ENCODE data around the gene PNPLA7.

Gene PNPLA7

DNA sequence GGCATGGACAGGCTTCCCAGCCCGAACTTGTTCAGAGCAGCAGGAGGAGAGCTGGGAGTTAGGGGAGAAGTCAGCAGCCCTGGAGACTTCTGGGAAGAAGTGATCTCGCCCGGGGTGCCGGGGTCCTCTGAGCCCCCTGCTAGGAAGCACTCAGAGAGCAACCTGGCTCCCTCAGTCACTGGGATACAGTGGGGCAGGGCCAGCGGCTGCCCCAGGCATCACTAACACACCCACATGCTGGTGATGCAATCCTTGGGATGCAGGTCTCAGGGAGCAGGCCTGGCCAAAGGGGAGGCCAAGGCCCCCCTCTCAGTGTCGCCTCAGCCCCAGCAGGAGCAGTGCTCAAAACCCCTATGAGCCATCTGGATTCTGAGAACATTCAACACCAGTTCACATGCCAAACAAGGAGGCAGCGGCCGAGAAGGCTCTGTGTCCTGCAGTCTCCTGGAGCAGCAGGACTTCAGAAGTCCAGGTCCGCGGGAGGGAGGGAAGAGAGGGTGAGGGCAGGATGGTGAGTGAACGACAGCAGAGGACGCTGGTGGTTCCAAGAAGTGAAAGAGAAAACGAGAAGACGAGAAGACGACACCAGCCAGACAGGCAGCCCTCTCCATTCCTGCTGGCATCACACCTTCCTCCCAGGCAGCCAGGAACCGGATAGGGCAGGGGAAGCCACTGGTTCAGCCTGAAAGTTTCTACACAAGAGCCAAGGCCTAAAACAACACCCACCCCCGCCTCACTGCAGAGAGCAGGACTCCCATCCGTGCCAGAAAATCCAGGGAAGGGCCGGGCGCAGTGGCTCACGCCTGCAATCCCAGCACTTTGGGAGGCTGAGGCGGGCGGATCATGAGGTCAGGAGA, 2.3 kb downstream of the PNPLA7 start:
- Histone ChIP-seq H3K4ac (ENCODE audit: low read depth in 1 of 2, low read length in 2 of 2) (no peak overlapping the region), H3K9ac (ENCODE audit: low read length) (no peak overlapping the region), H2BK15ac (ENCODE audit: low read depth, poor library complexity, severe bottlenecking) (no peak overlapping the region), H3K9me3 (ENCODE audit: control insufficient read depth, low read length) (no peaks in the 10 kb centered on the region), H3K23ac (ENCODE audit: low read length in 2 of 2) (no peak overlapping the region), H3K14ac (ENCODE audit: low read length in 2 of 2) (no peak overlapping the region), H4K91ac (ENCODE audit: low read length) (no peak overlapping the region), H3K79me1 (replicated peaks; ENCODE audit: low read length, poor library complexity, severe bottlenecking) (no peaks in the 10 kb centered on the region), H2BK12ac (ENCODE audit: low read length in 2 of 2) (no peak overlapping the region), H4K8ac (ENCODE audit: low read length) (no peak overlapping the region), H3K27me3 (ENCODE audit: control insufficient read depth in 1 of 2, insufficient read depth in 1 of 2, low read length in 2 of 2) (no peaks in the 10 kb centered on the region), H2BK5ac (ENCODE audit: low read depth, low read length, poor library complexity, severe bottlenecking) (no peak overlapping the region), H3K4me3 (ENCODE audit: insufficient read depth in 1 of 2, low read depth in 1 of 2, low read length in 2 of 2) (no peak overlapping the region), H2AFZ (ENCODE audit: low read depth, low read length) (no peak overlapping the region), H2AK5ac (ENCODE audit: low read length, severe bottlenecking) (no peak overlapping the region), H3K4me1 (ENCODE audit: control insufficient read depth, insufficient read depth, low read depth, low read length) (peaks cover 15% of the 10 kb centered on the region), H3K36me3 (ENCODE audit: control insufficient read depth in 1 of 2, insufficient read depth in 2 of 2, low read depth in 1 of 2, low read length in 2 of 2) (peaks cover 0 to 22% of the 10 kb centered on the region in 2 experiments), H3K27ac (ENCODE audit: low read length, poor library complexity, severe bottlenecking) (no peak overlapping the region), H2BK120ac (ENCODE audit: low read depth, low read length) (no peak overlapping the region), H3K4me2 (ENCODE audit: low read length, poor library complexity, severe bottlenecking) (no peak overlapping the region), H3K18ac (ENCODE audit: low read depth in 1 of 2, low read length in 2 of 2) (no peak overlapping the region)
- WGBS = 93% methylated on average over 22 of the region's 23 CpGs
- DNase-seq = no peak

DNA sequence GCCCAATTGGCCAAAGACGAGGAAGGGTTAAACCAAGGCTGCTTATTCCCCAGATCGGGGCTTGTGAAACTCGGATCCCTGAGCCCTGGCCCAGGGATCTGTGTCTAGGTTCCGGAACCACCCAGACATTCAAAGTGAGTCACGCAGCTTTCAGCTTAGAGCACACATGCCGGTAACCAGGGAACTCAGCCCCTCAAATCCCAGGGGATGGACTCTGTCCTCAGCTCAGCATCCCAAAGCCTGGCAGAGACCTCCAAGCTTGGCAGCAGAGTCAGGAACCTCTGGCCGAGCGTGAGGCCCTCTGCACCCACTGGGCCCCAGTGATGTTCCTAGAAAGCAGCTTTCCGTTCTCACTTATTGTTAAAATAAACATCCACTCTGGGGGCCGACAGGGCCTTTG, 5.1 kb downstream of the PNPLA7 start:
- 87% methylated on average over 8 of the region's 10 CpGs for WGBS
- Histone ChIP-seq H3K4ac (ENCODE audit: low read depth in 1 of 2, low read length in 2 of 2) (no peak overlapping the region), H2BK120ac (ENCODE audit: low read depth, low read length) (no peak overlapping the region), H2BK12ac (ENCODE audit: low read length in 2 of 2) (no peak overlapping the region), H3K23ac (ENCODE audit: low read length in 2 of 2) (no peak overlapping the region), H2AK5ac (ENCODE audit: low read length, severe bottlenecking) (no peak overlapping the region), H3K4me3 (ENCODE audit: insufficient read depth in 1 of 2, low read depth in 1 of 2, low read length in 2 of 2) (peak overlapping the region in 1 of 2 experiments; percentile 60), H3K79me1 (replicated peaks; ENCODE audit: low read length, poor library complexity, severe bottlenecking) (no peaks in the 10 kb centered on the region), H4K8ac (ENCODE audit: low read length) (no peak overlapping the region), H3K18ac (ENCODE audit: low read depth in 1 of 2, low read length in 2 of 2) (no peak overlapping the region), H3K9me3 (ENCODE audit: control insufficient read depth, low read length) (no peaks in the 10 kb centered on the region), H3K27me3 (ENCODE audit: control insufficient read depth in 1 of 2, insufficient read depth in 1 of 2, low read length in 2 of 2) (no peaks in the 10 kb centered on the region), H3K9ac (ENCODE audit: low read length) (peak overlapping the region; percentile 88), H3K4me2 (ENCODE audit: low read length, poor library complexity, severe bottlenecking) (no peak overlapping the region), H3K36me3 (ENCODE audit: control insufficient read depth in 1 of 2, insufficient read depth in 2 of 2, low read depth in 1 of 2, low read length in 2 of 2) (peaks cover 0 to 33% of the 10 kb centered on the region in 2 experiments), H3K27ac (ENCODE audit: low read length, poor library complexity, severe bottlenecking) (no peak overlapping the region), H3K4me1 (ENCODE audit: control insufficient read depth, insufficient read depth, low read depth, low read length) (peaks cover 3% of the 10 kb centered on the region), H2BK5ac (ENCODE audit: low read depth, low read length, poor library complexity, severe bottlenecking) (no peak overlapping the region), H2AFZ (ENCODE audit: low read depth, low read length) (no peak overlapping the region), H2BK15ac (ENCODE audit: low read depth, poor library complexity, severe bottlenecking) (no peak overlapping the region), H4K91ac (ENCODE audit: low read length) (no peak overlapping the region), H3K14ac (ENCODE audit: low read length in 2 of 2) (no peak overlapping the region)
- peak; percentile 73 for DNase-seq

DNA sequence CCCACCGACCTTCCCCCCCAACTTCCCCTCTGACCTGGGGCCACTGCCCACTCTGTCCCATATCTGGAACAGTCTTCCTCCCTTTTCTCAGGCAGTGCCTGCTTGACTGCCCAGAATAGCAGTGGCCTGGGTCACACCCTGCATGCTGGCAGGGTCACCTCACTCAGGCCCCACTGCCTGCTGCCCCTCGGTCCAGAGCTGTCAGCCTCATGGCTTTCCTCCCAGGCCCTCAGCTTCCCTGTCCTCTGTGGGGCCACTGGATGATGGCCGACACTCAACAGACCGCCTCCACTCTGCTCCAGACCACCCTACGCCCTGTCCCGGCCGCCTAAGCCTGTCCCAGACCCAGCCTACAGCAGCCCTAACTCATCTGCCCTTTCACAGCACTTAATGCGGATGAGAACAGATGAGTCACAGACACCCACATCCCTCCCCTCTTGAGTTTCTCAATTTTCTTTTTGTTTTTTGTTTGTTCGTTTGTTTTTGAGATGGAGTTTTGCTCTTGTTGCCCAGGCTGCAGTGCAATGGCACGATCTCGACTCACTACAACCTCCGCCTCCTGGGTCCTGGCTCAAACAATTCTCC, 5.9 kb downstream of the PNPLA7 start:
- peak overlapping the region in 1 of 2 experiments; percentile 40 for H3K4ac ChIP-seq (ENCODE audit: low read depth in 1 of 2, low read length in 2 of 2)
- DNase-seq = peak; percentile 76
- peak overlapping the region; percentile 48 for H4K91ac ChIP-seq (ENCODE audit: low read length)
- no peaks in the 10 kb centered on the region for H3K27me3 ChIP-seq (ENCODE audit: control insufficient read depth in 1 of 2, insufficient read depth in 1 of 2, low read length in 2 of 2)
- no peak overlapping the region for H3K14ac ChIP-seq (ENCODE audit: low read length in 2 of 2)
- no peak overlapping the region for H4K8ac ChIP-seq (ENCODE audit: low read length)
- no peak overlapping the region for H2BK5ac ChIP-seq (ENCODE audit: low read depth, low read length, poor library complexity, severe bottlenecking)
- peak overlapping the region in 1 of 2 experiments; percentile 59 for H2BK12ac ChIP-seq (ENCODE audit: low read length in 2 of 2)
- WGBS = 68% methylated on average over 11 of the region's 12 CpGs
- peak overlapping the region; percentile 29 for H2BK15ac ChIP-seq (ENCODE audit: low read depth, poor library complexity, severe bottlenecking)
- H3K9me3 ChIP-seq (ENCODE audit: control insufficient read depth, low read length) = no peaks in the 10 kb centered on the region
- no peak overlapping the region for H3K27ac ChIP-seq (ENCODE audit: low read length, poor library complexity, severe bottlenecking)
- H3K4me3 ChIP-seq (ENCODE audit: insufficient read depth in 1 of 2, low read depth in 1 of 2, low read length in 2 of 2) = peak overlapping the region in 1 of 2 experiments; percentile 60
- H3K36me3 ChIP-seq (ENCODE audit: control insufficient read depth in 1 of 2, insufficient read depth in 2 of 2, low read depth in 1 of 2, low read length in 2 of 2) = peaks cover 0 to 33% of the 10 kb centered on the region in 2 experiments
- no peak overlapping the region for H2AK5ac ChIP-seq (ENCODE audit: low read length, severe bottlenecking)
- no peaks in the 10 kb centered on the region for H3K4me1 ChIP-seq (ENCODE audit: control insufficient read depth, insufficient read depth, low read depth, low read length)
- H3K23ac ChIP-seq (ENCODE audit: low read length in 2 of 2) = no peak overlapping the region
- H3K4me2 ChIP-seq (ENCODE audit: low read length, poor library complexity, severe bottlenecking) = no peak overlapping the region
- peak overlapping the region; percentile 88 for H3K9ac ChIP-seq (ENCODE audit: low read length)
- no peak overlapping the region for H2BK120ac ChIP-seq (ENCODE audit: low read depth, low read length)
- H2AFZ ChIP-seq (ENCODE audit: low read depth, low read length) = no peak overlapping the region
- H3K79me1 ChIP-seq (replicated peaks; ENCODE audit: low read length, poor library complexity, severe bottlenecking) = no peaks in the 10 kb centered on the region
- no peak overlapping the region for H3K18ac ChIP-seq (ENCODE audit: low read depth in 1 of 2, low read length in 2 of 2)

DNA sequence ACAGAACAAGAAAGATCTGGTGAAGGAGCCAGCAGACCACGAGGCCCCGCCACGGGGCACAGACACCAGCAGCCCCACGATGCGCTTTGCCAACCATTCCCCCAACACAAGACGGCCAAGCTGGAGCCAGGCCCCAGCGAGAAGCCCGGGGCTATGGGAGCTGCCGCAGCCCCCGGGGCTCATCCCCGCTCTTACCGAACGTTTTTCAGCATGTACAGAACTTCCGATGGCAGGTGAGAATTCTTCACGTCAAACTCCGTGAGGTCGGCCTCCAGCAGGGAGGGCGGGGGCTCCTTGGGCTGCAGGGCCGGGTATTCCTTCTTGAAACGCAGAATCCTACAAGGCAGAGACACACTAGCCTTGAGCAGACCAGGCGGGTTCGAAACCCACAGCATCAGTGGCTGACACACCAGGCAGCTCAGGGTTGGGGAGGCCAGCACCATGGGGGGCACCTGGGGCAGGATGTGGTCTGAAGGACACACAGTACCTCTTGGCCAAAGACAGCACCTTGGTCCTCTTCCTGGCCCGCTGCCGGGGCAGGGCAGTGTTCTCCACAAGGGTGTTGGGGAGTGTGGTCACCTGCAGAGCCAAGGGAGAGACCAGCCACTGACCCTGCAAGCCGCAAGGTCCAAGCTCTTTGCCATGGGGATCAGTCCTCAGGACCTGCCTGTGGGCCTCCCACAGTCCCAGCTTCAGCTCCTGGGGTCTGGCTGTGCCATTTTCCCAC, 6.8 kb downstream of the PNPLA7 start:
- Histone ChIP-seq H2BK5ac (ENCODE audit: low read depth, low read length, poor library complexity, severe bottlenecking) (no peak overlapping the region), H3K23ac (ENCODE audit: low read length in 2 of 2) (peak overlapping the region in 1 of 2 experiments; percentile 5), H3K9me3 (ENCODE audit: control insufficient read depth, low read length) (no peaks in the 10 kb centered on the region), H2BK12ac (ENCODE audit: low read length in 2 of 2) (no peak overlapping the region), H2AK5ac (ENCODE audit: low read length, severe bottlenecking) (no peak overlapping the region), H2BK120ac (ENCODE audit: low read depth, low read length) (no peak overlapping the region), H3K79me1 (replicated peaks; ENCODE audit: low read length, poor library complexity, severe bottlenecking) (no peaks in the 10 kb centered on the region), H3K9ac (ENCODE audit: low read length) (peak overlapping the region; percentile 88), H3K4me1 (ENCODE audit: control insufficient read depth, insufficient read depth, low read depth, low read length) (no peaks in the 10 kb centered on the region), H3K36me3 (ENCODE audit: control insufficient read depth in 1 of 2, insufficient read depth in 2 of 2, low read depth in 1 of 2, low read length in 2 of 2) (peaks cover 0 to 33% of the 10 kb centered on the region in 2 experiments), H3K4me3 (ENCODE audit: insufficient read depth in 1 of 2, low read depth in 1 of 2, low read length in 2 of 2) (peak overlapping the region in 1 of 2 experiments; percentile 60), H4K8ac (ENCODE audit: low read length) (no peak overlapping the region), H3K4ac (ENCODE audit: low read depth in 1 of 2, low read length in 2 of 2) (no peak overlapping the region), H4K91ac (ENCODE audit: low read length) (no peak overlapping the region), H3K4me2 (ENCODE audit: low read length, poor library complexity, severe bottlenecking) (no peak overlapping the region), H3K27me3 (ENCODE audit: control insufficient read depth in 1 of 2, insufficient read depth in 1 of 2, low read length in 2 of 2) (no peaks in the 10 kb centered on the region), H3K14ac (ENCODE audit: low read length in 2 of 2) (peak overlapping the region in 1 of 2 experiments; percentile 67), H3K18ac (ENCODE audit: low read depth in 1 of 2, low read length in 2 of 2) (no peak overlapping the region), H2BK15ac (ENCODE audit: low read depth, poor library complexity, severe bottlenecking) (no peak overlapping the region), H3K27ac (ENCODE audit: low read length, poor library complexity, severe bottlenecking) (no peak overlapping the region), H2AFZ (ENCODE audit: low read depth, low read length) (no peak overlapping the region)
- DNase-seq = no peak
- WGBS = 94% methylated on average over 25 of the region's 25 CpGs

Measured in mesenchymal stem cell (in vitro differentiated cells and primary cell).